Measurements from ENCODE around the gene RGS19. TPM values are rescaled to one million over a fixed set of nuclear protein-coding genes. Genes with fewer than 3 reads are reported as not detected.

Gene RGS19
- total RNA-seq, 1 donor from 2014 or later: 26.2 TPM

DNA sequence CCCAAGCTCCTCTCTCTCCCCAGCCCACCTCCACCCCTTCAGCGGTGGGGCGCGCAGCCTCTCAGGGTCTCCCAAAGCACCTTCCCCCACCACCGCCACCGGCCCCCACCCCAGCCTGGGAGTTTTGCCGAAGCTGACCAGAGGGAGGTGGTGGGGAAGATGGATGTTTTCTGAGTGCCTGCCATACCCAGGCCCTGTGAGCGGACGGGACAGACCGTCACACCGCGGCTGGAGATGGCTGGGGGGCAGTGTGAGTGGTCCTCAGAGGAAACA is 37.6 kb downstream of the RGS19 start:
- peaks cover 8% of the 10 kb centered on the region for H3K36me3 Mint-ChIP-seq (ENCODE audit: low read depth, unreplicated experiment)
- no peaks in the 10 kb centered on the region for H3K9me3 Mint-ChIP-seq (ENCODE audit: unreplicated experiment)

GRCh38 chr20:64041040-64041780 is 38.1 kb downstream of the RGS19 start:
- peaks cover 3% of the 10 kb centered on the region for H3K36me3 Mint-ChIP-seq (ENCODE audit: low read depth, unreplicated experiment)
- H3K27me3 Mint-ChIP-seq (ENCODE audit: unreplicated experiment): peaks cover 10% of the 10 kb centered on the region
- H3K27ac Mint-ChIP-seq (ENCODE audit: unreplicated experiment): peak overlapping the region; percentile 84
- TF ChIP-seq, protein P1, sequence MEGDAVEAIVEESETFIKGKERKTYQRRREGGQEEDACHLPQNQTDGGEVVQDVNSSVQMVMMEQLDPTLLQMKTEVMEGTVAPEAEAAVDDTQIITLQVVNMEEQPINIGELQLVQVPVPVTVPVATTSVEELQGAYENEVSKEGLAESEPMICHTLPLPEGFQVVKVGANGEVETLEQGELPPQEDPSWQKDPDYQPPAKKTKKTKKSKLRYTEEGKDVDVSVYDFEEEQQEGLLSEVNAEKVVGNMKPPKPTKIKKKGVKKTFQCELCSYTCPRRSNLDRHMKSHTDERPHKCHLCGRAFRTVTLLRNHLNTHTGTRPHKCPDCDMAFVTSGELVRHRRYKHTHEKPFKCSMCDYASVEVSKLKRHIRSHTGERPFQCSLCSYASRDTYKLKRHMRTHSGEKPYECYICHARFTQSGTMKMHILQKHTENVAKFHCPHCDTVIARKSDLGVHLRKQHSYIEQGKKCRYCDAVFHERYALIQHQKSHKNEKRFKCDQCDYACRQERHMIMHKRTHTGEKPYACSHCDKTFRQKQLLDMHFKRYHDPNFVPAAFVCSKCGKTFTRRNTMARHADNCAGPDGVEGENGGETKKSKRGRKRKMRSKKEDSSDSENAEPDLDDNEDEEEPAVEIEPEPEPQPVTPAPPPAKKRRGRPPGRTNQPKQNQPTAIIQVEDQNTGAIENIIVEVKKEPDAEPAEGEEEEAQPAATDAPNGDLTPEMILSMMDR (IDR thresholded peaks at IDR 0.05; ENCODE audit: unreplicated experiment): no peak
- peak overlapping the region; percentile 74 for H3K4me3 Mint-ChIP-seq (ENCODE audit: unreplicated experiment)
- no peaks in the 10 kb centered on the region for H3K9me3 Mint-ChIP-seq (ENCODE audit: unreplicated experiment)
- DNase-seq (ENCODE audit: low spot score): no peak
- peaks cover 47% of the 10 kb centered on the region for H3K4me1 Mint-ChIP-seq (ENCODE audit: unreplicated experiment)

More for the DNA sequence above, 37.6 kb downstream of the RGS19 start:
- Mint-ChIP-seq H3K27me3 (ENCODE audit: unreplicated experiment) (peaks cover 15% of the 10 kb centered on the region), H3K4me3 (ENCODE audit: unreplicated experiment) (no peak overlapping the region), H3K4me1 (ENCODE audit: unreplicated experiment) (peaks cover 52% of the 10 kb centered on the region), H3K27ac (ENCODE audit: unreplicated experiment) (peak overlapping the region; percentile 84)
- TF ChIP-seq, protein P1 (IDR thresholded peaks at IDR 0.05; ENCODE audit: unreplicated experiment): no peak
- no peak for DNase-seq (ENCODE audit: low spot score)

DNA sequence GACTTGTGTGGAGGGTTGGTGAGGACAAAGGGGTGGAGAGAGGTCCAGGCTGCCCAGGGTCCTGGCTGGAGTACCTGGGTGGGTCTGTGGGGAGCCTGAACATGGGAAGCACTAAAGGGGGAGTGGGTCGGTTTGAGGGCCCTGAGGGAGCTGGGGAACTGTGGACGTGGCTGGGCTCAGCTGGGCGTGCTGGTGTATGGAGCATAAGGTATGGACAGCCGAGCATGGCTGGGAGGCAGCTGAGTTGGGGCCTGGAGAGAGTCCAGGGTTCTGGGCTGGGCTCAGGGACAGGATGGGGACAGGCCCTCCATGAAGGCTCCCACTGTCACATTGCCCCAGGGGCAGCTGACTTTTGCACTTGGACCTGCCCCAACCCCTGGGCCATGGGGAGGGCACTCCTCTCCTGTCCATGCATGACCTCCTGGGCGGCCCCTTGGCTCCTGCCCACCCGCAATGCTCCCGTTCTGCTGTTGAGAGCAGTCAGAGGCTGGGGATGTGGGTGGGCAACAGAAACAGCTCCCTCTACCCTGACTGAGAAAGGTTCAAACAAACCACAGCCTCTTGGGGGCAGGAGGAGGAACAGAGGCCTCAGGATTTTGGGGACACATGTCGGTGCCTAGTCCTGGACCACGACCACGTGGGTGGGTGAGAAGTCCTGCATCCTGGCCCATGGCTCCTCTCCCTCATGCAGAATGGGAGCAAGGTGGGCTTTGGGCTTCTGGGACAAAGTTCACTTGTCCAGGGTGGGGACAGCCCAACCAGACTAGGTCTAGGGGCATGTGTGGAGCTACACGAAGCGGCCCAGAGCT is 38.9 kb downstream of the RGS19 start:
- Mint-ChIP-seq H3K36me3 (ENCODE audit: low read depth, unreplicated experiment) (no peaks in the 10 kb centered on the region), H3K27ac (ENCODE audit: unreplicated experiment) (peak overlapping the region; percentile 86), H3K9me3 (ENCODE audit: unreplicated experiment) (no peaks in the 10 kb centered on the region), H3K4me1 (ENCODE audit: unreplicated experiment) (peaks cover 40% of the 10 kb centered on the region), H3K27me3 (ENCODE audit: unreplicated experiment) (peaks cover 11% of the 10 kb centered on the region), H3K4me3 (ENCODE audit: unreplicated experiment) (peak overlapping the region; percentile 82)
- TF ChIP-seq, protein P1 (IDR thresholded peaks at IDR 0.05; ENCODE audit: unreplicated experiment): no peak
- DNase-seq (ENCODE audit: low spot score): no peak

GRCh38 chr20:64039293-64040160 is 39.8 kb downstream of the RGS19 start:
- TF ChIP-seq, protein P1 (IDR thresholded peaks at IDR 0.05; ENCODE audit: unreplicated experiment): no peak
- Mint-ChIP-seq H3K4me1 (ENCODE audit: unreplicated experiment) (peaks cover 38% of the 10 kb centered on the region), H3K4me3 (ENCODE audit: unreplicated experiment) (peak overlapping the region; percentile 82), H3K27ac (ENCODE audit: unreplicated experiment) (peak overlapping the region; percentile 86), H3K27me3 (ENCODE audit: unreplicated experiment) (peaks cover 16% of the 10 kb centered on the region), H3K36me3 (ENCODE audit: low read depth, unreplicated experiment) (no peaks in the 10 kb centered on the region), H3K9me3 (ENCODE audit: unreplicated experiment) (no peaks in the 10 kb centered on the region)
- DNase-seq (ENCODE audit: low spot score): peak; percentile 22

All from endothelial cell (in vitro differentiated cells).